ENCODE measurements around the gene ACTL10.

DNA sequence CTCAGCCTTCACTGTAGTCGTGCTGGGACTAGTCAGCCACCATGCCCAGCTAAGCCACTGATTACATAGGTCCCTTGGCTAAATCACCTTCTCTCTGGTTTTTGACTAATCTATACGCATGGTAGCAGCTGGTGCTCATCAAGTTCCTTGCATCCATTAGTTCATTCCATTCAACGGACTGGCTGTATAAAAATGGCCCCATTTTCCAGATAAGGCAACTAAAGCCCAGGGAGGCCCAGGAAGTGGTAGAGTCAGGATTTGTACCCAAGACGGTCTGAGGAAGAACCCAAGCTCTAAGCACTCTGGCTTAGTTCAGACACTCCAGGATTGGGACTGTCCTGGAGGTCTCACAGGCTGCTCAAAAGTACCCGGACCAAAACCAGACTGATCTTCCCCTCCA, 14.5 kb downstream of the ACTL10 start:
- TF ChIP-seq CTCF (IDR thresholded peaks at IDR 0.05) (no peak), ZFX (IDR thresholded peaks at IDR 0.05; ENCODE audit: borderline replicate concordance) (no peak)
